ACC112 (cell line): ENCODE results near the gene SLC25A21.

Experiments
- H2AFZ ChIP-seq: fragments of 200-600 bp; sonication (generic); one replicate; pipeline ENCODE4 v1.6.0; 2017; ENCODE audit warnings: antibody characterized with exemption, low read length; ENCODE audit not compliant: unreplicated experiment
- H3K27ac ChIP-seq: fragments of 200-600 bp; sonication (generic); 2 replicates; pipeline ENCODE4 v1.5.1; 2014; ENCODE audit warnings: low read depth, mild to moderate bottlenecking, antibody characterized with exemption, low read length, moderate library complexity
- H3K27me3 ChIP-seq: fragments of 200-600 bp; sonication (generic); 2 replicates; pipeline ENCODE4 v1.6.1; 2014; ENCODE audit warnings: mild to moderate bottlenecking, antibody characterized with exemption, low read length, moderate library complexity, mixed read lengths; ENCODE audit not compliant: insufficient read depth
- H3K36me3 ChIP-seq: fragments of 200-600 bp; sonication (generic); 2 replicates; pipeline ENCODE4 v1.6.1; 2016; ENCODE audit warnings: mild to moderate bottlenecking, antibody characterized with exemption, low read length, moderate library complexity, mixed read lengths; ENCODE audit not compliant: insufficient read depth
- H3K4me1 ChIP-seq: fragments of 200-600 bp; sonication (generic); one replicate; pipeline ENCODE4 v1.6.1; 2016; ENCODE audit warnings: low read length, mixed read lengths; ENCODE audit not compliant: insufficient read depth, unreplicated experiment, control insufficient read depth
- H3K4me3 ChIP-seq: fragments of 200-600 bp; sonication (generic); 2 replicates; pipeline ENCODE4 v1.5.1; 2014; ENCODE audit warnings: mild to moderate bottlenecking, low read depth, low read length
- H3K79me2 ChIP-seq: fragments of 200-600 bp; sonication (generic); one replicate; pipeline ENCODE4 v1.6.0; 2016; ENCODE audit warnings: low read length; ENCODE audit not compliant: control insufficient read depth, unreplicated experiment, insufficient read depth

Gene SLC25A21

GRCh38 chr14:36971263-36971855 lies 201.0 kb downstream of the SLC25A21 start:
- H3K36me3 ChIP-seq, result no peaks in the 10 kb centered on the region
- peaks cover 23% of the 10 kb centered on the region for H3K4me1 ChIP-seq
- H3K4me3 ChIP-seq, result no peak overlapping the region
- no peak overlapping the region for H3K27ac ChIP-seq
- H3K79me2 ChIP-seq, result no peaks in the 10 kb centered on the region
- no peak overlapping the region for H2AFZ ChIP-seq
- no peaks in the 10 kb centered on the region for H3K27me3 ChIP-seq

GRCh38 chr14:36967892-36968555 lies 204.4 kb downstream of the SLC25A21 start:
- Histone ChIP-seq H3K4me3 (no peak overlapping the region), H3K27me3 (no peaks in the 10 kb centered on the region), H3K27ac (no peak overlapping the region), H2AFZ (no peak overlapping the region), H3K36me3 (no peaks in the 10 kb centered on the region), H3K79me2 (no peaks in the 10 kb centered on the region), H3K4me1 (peaks cover under 1% of the 10 kb centered on the region)

- Histone ChIP-seq H3K27me3 (no peaks in the 10 kb centered on the region), H3K27ac (no peak overlapping the region), H3K4me3 (no peak overlapping the region), H2AFZ (no peak overlapping the region), H3K36me3 (no peaks in the 10 kb centered on the region), H3K4me1 (peaks cover 5% of the 10 kb centered on the region), H3K79me2 (no peaks in the 10 kb centered on the region)
Measured at GRCh38 chr14:36955967-36956366, 216.4 kb downstream of the SLC25A21 start.

- peaks cover 5% of the 10 kb centered on the region for H3K4me1 ChIP-seq
- no peak overlapping the region for H3K27ac ChIP-seq
- H3K4me3 ChIP-seq, result no peak overlapping the region
- no peak overlapping the region for H2AFZ ChIP-seq
- H3K79me2 ChIP-seq, result no peaks in the 10 kb centered on the region
- H3K36me3 ChIP-seq, result no peaks in the 10 kb centered on the region
- no peaks in the 10 kb centered on the region for H3K27me3 ChIP-seq
Measured at GRCh38 chr14:36955376-36955775, 217.0 kb downstream of the SLC25A21 start.

GRCh38 chr14:36952689-36953088 lies 219.7 kb downstream of the SLC25A21 start:
- no peaks in the 10 kb centered on the region for H3K27me3 ChIP-seq
- H3K4me1 ChIP-seq, result peaks cover 10% of the 10 kb centered on the region
- peak overlapping the region; percentile 0; the same call in 1 of the 2 replicates for H3K4me3 ChIP-seq
- peak overlapping the region; percentile 68 for H2AFZ ChIP-seq
- no peaks in the 10 kb centered on the region for H3K36me3 ChIP-seq
- H3K79me2 ChIP-seq, result no peaks in the 10 kb centered on the region
- H3K27ac ChIP-seq, result peak overlapping the region; percentile 64

- Histone ChIP-seq H3K4me3 (no peak overlapping the region), H2AFZ (no peak overlapping the region), H3K36me3 (no peaks in the 10 kb centered on the region), H3K27me3 (no peaks in the 10 kb centered on the region), H3K4me1 (peaks cover 12% of the 10 kb centered on the region), H3K27ac (no peak overlapping the region), H3K79me2 (no peaks in the 10 kb centered on the region)
Measured at GRCh38 chr14:36951380-36951911, 221.0 kb downstream of the SLC25A21 start.

GRCh38 chr14:36950812-36951211 lies 221.6 kb downstream of the SLC25A21 start:
- H3K36me3 ChIP-seq, result no peaks in the 10 kb centered on the region
- no peaks in the 10 kb centered on the region for H3K79me2 ChIP-seq
- H2AFZ ChIP-seq, result no peak overlapping the region
- no peaks in the 10 kb centered on the region for H3K27me3 ChIP-seq
- H3K4me1 ChIP-seq, result peaks cover 12% of the 10 kb centered on the region
- H3K4me3 ChIP-seq, result no peak overlapping the region
- H3K27ac ChIP-seq, result no peak overlapping the region

- Histone ChIP-seq H3K36me3 (no peaks in the 10 kb centered on the region), H3K27me3 (no peaks in the 10 kb centered on the region), H2AFZ (no peak overlapping the region), H3K4me3 (no peak overlapping the region), H3K79me2 (no peaks in the 10 kb centered on the region), H3K4me1 (peaks cover 23% of the 10 kb centered on the region), H3K27ac (no peak overlapping the region)
Measured at GRCh38 chr14:36949371-36949770, 223.0 kb downstream of the SLC25A21 start.

- H3K4me1 ChIP-seq, result peaks cover 28% of the 10 kb centered on the region
- no peaks in the 10 kb centered on the region for H3K36me3 ChIP-seq
- H3K27me3 ChIP-seq, result no peaks in the 10 kb centered on the region
- H3K4me3 ChIP-seq, result no peak overlapping the region
- H2AFZ ChIP-seq, result no peak overlapping the region
- H3K27ac ChIP-seq, result no peak overlapping the region
- no peaks in the 10 kb centered on the region for H3K79me2 ChIP-seq
Measured at GRCh38 chr14:36948157-36948859, 224.1 kb downstream of the SLC25A21 start.

GRCh38 chr14:36947362-36947761 lies 225.0 kb downstream of the SLC25A21 start:
- no peak overlapping the region for H3K4me3 ChIP-seq
- no peak overlapping the region for H3K27ac ChIP-seq
- H3K27me3 ChIP-seq, result no peaks in the 10 kb centered on the region
- H2AFZ ChIP-seq, result no peak overlapping the region
- H3K4me1 ChIP-seq, result peaks cover 35% of the 10 kb centered on the region
- H3K79me2 ChIP-seq, result no peaks in the 10 kb centered on the region
- no peaks in the 10 kb centered on the region for H3K36me3 ChIP-seq
